C1 segment of cervical spinal cord (tissue), 14 donors: ENCODE data around the gene TBC1D9B.

ENCODE experiments used
- DNase-seq, 14 donors: peaks; one replicate each; lab custom pipeline; 2025; lab: John Stamatoyannopoulos, UW

The TBC1D9B gene

DNA sequence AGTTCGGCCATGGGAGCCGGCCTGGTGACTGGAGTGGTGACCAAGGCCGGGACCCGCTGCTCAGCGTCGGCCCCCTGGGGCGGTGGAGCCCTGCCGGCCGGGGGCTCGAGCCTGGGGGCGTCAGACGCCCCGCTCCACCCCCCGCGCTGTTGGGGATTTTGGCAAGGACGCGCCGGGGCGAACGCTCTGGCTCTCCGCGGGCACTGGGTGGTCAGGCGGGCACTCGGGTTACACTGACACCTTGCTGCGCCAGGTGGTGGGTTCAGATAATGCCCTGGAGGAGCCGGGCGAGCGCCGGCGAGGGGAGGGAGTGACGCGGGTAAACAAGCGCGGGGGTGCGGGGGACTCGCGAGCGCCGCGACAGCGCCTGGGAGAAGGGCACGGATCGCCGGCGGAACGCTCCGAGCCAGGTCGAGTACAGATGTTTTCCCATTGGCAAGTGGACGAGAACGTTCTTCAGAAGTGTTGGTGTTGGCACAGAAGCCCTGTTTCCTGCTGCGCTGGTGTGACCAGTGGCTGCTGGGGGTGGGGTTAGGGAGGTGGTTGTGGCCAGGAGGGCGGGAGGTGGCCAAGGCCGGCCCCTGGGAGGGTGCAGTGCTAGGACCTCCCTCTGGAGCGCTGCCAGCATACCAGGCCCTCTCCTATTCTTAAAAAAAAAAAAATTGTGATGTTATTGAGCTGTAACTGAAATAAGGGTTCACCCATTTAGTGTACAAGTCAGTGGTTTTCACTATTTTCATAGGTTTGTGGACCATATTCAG is 86.2 kb downstream of the TBC1D9B start:
- peak; percentile 26 to 87 (median 80) for DNase-seq

DNA sequence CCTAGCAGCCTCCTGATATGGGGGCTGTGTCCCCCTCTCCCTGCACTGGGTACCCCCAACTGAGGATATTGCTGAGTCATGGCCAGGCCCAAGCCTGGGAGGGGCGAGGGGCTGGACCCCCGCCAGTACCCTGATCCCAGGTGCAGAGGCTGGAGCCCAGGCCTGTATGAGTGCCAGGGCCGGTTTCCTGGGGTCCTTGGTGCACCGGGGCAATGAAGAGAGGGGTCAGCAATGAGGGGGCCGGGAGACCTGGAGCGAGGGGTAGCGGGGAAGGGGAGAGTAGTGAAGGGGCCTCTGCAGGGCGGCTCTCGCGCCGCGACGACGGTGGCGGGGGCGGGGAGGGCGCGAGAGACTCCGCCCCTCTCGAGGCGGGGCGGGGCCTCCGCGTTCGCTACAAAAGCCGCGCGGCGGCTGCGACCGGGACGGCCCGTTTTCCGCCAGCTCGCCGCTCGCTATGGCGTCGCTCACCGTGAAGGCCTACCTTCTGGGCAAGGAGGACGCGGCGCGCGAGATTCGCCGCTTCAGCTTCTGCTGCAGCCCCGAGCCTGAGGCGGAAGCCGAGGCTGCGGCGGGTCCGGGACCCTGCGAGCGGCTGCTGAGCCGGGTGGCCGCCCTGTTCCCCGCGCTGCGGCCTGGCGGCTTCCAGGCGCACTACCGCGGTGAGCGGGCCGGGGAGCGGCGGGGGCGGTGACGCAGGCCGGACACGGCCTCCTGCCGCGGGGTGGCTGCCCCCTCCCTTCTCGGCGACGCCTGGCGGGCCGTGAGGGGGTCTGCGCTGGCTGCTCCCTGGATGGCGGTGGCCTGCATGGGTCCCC is 87.0 kb downstream of the TBC1D9B start, which contains the start of gene SQSTM1:
Gene SQSTM1, plus strand, starts transcription at position 423 of the 815 bp plus-strand sequence. Its CDS starts 32 bp downstream, at position 455.
- DNase-seq: peak; percentile 19 to 91 (median 80)

DNA sequence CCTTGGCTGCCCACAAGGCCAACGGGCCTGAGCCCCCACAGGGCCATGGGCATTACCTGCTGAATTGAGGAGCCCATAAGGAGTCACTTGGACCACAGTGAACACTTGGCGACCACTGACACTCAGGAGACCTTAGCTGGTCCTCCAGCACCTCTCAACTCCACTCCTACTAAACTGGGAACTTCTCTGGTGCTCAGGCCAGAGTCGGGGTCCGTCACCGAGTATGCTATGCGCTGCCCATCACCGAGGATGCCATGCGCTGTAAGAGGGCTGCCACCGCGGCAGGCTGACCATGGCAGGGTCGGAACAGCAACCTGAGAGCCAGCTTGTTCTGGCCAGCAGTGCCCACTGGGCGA is 87.6 kb downstream of the TBC1D9B start:
- peak in 2 of 14 donors; percentile 63 to 66 for DNase-seq

DNA sequence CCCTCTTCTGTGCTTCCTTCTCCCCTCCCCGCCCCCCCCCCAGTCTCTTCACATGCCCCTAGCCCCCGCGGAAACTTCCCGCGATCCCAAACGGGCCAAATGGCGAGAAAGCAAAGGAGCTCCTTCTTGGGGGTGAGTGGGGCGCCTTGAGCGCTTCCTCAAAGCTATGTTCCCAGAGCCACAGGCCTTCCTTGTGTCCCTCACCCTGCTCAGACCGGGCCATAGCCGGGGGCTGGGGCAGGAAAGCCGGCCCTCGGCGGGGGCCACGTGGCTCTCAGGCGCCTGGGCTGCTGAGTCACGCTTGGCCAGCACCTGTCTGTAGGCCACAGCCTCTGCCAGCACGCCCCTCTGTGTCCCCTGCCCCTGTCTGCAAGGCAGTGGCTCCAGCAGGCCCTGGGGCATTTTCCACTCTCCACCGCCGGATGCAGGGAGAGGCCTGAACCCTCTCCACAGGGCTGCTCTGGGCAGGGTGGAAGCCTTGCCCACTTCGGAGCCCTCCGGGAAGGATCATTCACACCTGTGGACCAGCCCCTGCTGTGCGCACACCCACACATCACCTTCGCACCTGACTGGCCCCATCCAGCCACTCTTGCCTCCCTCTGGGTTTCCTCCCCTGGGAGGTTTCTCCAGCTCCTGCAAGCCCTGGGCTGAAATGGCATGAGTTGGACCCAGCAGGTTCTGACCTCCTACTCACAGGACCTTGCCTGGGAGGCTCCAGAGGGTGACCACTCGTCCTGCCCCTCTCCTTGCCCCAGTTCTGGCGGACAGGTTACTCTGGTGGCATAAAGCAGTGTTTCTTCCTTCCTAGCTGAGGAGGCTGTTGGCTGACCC is 88.2 kb downstream of the TBC1D9B start:
- DNase-seq: peak in 12 of 14 donors; percentile 56 to 87 (median 77)

DNA sequence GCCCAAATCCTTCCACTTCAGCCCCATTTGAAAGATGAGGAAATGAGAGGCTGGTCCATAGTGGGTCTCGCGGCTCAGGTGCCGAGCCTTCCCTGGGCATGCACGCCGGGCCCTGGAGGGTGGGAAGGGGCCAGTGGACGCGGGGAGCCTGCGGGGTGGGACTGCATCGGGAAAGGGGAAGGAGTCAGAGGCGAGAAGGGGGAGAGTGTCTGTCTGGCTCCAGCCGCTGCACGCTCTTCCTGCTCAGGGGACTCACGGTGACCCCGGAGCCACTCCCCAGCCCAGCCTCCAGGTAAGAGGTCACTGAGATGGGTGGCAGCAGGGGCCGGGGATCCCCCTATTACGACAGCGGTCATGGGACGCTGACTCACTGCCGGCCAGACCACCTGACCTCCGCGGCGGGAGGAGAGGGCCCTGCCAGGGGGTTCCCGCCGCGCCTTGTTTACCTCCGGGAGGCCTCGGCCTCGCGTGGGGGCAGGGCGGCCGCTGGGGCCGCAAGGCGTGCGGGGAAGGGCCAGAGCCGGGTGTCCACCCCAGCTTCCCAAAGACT is 88.9 kb downstream of the TBC1D9B start:
- peak; percentile 19 to 95 (median 92) for DNase-seq

DNA sequence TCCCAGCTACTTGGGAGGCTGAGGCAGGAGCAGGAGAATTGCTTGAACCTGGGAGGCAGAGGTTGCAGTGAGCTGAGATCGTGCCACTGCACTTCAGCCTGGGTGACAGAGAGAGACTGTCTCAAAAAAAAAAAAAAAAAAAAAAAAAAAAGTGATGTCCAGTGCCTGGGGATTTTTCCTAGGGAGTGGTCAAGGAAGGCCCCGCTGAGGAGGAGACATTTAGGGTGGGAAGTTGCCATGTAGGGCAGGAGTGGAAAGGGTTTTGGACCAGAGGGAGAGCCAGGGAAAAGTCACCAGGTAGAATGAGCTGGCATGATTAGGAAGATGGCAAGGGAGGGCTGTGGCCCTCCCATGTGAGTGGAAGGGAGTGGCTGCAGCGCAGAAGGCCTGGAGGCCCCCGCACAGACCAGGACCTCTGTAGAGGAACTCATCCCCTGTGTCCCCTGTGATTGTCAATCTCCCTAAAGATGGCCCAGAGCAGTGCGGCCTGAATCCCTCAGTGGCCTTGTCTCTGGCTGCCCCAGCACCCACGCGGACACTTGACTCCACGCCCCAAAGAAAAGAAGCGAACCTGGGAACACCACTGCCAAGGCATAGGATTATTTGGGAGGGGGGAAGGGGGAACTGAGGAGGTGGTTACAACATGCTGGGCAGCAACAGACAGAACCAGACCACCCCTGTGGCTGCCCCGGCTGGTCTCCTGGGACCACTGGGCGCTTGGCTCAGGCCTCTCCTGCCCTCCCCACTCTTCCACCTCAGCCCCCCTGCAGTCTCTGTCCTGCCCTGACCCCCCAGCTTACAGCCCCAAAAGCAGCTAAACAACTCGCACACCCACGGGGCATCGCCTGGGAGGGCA is 89.6 kb downstream of the TBC1D9B start:
- DNase-seq: peak in 1 of 14 donors; percentile 63

DNA sequence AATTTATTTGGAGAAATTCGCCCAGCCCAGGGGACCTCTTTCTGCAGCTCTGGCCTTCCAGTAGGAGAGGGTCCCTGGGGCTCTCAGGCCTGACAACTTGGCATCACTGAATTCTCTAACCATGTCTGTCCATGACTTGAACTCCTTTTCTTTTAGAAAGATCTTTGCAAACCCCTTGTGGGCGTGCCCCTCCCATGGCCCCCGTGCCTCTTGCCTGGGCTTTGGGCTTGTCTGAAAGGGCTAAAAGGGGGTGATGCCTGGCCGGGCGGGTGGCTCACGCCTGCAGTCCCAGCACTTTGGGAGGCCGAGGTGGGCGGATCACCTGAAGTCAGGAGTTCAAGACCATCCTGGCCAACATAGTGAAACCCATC is 90.2 kb downstream of the TBC1D9B start:
- DNase-seq: no peak

DNA sequence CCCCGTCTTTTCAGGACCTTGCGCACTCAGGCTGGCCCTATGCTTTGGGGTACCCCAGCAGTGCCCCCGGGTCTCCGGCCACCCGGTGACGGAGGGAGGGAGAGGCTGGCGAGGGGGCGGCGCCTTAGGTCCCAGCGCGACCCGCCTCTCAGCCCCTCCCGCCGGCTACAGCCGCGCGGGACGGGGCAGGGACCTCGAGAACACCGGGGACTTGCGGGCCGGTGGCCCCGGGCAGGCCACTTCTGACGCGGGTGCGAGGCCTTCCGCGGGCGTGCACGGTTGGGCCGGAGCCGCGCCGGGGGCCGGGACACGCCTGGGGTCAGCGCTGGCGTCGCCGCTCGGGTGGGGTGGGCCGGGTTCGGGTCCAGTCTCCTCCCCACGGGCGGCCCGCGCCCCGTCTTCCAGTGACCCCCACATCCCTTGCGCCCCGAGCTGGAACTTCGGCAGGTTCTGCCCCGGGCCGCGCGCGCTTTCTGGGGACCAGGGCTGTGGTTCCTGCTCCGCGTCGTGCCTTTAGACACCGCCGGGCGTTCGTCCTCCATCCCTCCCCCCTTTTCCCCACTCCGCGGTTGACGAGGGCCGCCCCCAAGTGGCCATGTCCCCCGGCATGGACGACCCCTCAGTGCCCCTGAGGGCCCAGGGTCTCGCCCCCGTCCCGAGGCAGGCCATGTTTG is 90.8 kb downstream of the TBC1D9B start:
- DNase-seq: peak in 3 of 14 donors; percentile 21 to 47 (median 34)

DNA sequence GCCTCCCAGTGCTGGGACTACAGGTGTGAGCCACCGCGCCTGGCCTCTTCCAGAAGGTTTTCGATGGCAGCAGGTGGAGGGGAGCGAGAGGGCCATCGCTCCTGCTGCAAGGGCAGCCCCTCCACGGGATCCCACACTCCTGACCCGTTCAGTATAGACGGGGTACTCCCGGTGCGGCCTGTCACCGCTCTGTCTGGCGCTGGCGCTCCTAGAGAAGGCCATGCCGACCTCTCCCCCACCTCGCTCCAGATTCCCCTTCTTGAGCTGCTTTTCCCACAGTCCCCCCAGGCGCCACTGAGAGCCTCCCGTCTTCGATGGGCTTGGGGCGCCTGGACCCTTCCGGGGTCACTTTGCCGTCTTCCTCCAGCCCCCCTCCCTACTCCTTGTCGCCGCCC is 91.3 kb downstream of the TBC1D9B start:
- no peak for DNase-seq

DNA sequence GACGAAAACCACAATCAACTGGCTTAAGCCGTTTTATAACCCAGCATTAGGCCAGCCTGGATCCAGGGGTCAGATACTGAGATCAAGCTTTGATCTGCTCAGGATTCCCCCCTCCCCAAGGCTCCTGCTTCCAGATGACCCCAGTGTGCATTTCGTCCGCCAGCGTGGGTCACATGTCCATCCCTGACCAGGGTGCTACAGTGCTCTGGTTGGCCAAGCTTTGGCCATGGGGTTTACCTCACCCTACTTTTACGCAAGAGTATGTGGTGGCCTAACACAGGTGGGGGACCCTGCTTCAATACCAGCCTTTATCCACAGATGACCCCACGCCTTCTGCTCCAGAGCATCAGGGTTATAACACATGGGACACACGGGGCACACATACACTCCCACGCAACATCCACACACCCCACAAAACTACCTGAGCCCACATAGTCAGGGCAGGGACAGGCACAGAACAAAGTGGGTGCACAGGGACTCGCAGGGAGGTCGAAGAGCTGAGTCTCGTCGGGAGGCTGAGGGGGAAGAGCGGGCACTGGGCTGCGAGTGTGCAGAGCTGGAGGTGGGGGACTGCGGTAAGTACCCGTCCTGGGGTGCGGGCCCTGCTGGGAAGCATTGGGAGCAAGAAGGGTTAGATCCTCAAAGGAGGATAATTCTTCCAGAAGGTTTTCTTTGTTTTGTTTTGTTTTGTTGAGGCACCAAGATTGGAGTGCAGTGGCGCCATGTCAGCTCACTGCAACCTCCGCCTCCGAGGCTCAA is 92.0 kb downstream of the TBC1D9B start:
- no peak for DNase-seq

DNA sequence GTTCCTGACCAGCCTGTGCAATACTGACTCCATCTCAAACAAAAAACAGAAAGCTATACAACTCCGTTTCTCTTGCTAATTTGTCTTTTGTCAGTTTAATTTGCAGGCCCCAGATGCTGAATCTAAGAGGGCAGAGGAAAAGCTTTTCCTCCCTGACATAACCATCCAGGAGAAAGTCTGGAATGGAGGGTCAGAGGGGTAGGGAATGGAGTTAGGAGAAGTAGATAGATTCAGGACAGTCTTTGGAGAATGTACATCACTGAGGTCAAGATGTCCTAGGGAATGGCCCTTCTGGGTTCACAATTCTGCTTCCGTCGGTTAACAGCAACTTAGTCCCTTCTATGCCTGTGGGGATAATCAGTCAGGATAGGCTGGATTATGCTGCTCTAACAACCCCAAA is 93.6 kb downstream of the TBC1D9B start:
- DNase-seq: no peak

DNA sequence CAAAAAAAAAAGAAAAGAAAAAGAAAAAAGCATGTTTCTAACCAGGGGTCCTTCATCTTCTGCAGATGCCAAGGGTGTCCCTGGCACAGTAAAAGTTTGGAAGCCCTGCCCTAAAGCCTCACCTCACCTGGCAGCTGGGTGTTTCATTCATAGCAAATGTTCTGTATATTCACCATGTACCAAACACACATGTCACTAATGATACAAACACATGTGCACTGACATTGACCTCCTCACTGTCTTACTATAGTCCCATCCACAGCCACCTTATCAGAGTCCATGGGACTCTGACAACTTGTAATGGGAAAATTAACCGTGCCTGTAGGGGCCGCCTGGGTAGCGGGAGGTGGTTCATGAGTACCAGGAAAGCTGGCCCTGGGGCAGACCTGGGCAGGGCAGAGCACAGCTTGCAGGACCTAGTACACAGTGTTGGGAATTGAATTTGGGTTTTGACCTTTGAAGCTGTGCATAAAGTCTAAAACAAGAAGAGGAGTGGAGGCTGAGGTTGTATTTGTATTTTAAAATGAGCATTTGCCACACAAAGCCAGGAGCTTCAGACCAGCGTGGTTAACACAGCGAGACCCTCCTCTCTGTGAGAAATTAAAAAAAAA is 94.6 kb downstream of the TBC1D9B start:
- no peak for DNase-seq

DNA sequence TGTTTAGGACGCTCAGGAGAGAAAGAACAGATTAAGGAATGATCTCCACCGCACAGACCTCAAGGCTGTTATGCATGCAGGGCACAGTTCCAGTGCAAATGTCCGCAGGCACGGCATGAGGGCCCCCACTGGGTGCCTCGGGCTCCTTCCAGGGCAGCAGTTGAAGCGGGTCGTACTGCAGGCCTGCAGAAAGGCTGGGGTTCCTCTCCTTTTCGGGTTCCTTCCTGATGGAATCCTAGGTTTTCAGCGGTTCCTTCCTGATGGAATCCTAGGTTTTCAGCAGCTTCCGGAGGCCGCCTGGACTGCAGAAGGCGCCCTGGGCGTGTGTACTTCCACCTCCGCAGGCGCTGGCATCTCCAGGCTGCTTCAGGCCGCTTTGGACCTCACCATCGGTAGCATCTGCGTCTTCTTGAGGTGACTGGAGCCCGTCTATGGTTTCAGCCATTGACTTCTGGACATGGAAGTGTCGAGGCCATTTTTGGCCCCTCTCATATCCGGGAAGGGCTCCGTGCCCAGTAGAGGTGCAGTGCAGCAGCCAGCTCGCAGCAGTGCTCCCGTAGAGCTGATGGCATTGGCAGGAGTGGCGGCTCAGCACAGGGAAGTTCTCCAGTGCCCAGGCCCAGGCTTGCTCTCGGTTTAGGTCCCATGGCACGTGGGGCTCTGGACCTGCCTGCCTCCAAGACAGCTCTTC is 95.4 kb downstream of the TBC1D9B start:
- DNase-seq: peak in 1 of 14 donors; percentile 97
